Measurements from ENCODE around the gene CDIPT. TPM values are rescaled to one million over a fixed set of nuclear protein-coding genes. Genes with fewer than 3 reads are reported as not detected.

The CDIPT gene
- total and polyA plus RNA-seq, 2 of the 13 experiments (the other 11 are each of a cell fraction or from before 2014, with no cell fraction given) = 54.9 to 97.5 TPM

DNA sequence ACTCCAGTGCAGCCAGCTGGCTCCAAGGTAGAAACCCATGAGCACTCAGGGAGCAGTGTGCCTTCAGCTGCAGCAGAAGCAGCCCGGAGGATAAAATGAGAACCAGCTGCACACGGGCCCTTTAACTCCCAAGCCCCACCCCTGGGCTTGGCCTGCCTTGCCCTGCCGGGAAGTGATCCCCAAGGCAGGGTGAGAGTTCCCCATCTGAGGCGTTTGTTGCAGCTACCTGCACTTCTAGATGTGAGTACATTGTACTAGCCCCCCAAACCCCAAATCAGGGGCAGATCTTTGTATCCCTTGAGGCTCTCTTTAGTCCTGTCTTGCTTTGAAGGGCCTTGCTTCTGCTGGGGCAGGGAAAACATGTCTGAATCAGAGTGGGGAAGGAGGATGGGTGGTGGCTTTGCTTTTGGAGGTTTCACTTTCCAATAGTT is 42.7 kb downstream of the CDIPT start, which contains the start of gene MVP (continued):
- TF ChIP-seq CBX1 (IDR thresholded peaks at IDR 0.05; ENCODE audit: low read depth) = no peak
- TF ChIP-seq, protein P1, sequence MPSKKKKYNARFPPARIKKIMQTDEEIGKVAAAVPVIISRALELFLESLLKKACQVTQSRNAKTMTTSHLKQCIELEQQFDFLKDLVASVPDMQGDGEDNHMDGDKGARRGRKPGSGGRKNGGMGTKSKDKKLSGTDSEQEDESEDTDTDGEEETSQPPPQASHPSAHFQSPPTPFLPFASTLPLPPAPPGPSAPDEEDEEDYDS (CRISPR knock-in tag; IDR thresholded peaks at IDR 0.05) = peak; percentile 65
- TF ChIP-seq HMG20A (CRISPR knock-in tag; IDR thresholded peaks at IDR 0.05; ENCODE audit: borderline replicate concordance) = no peak
- no peak for TF ChIP-seq ZBTB1 (CRISPR knock-in tag; IDR thresholded peaks at IDR 0.05; ENCODE audit: borderline replicate concordance)
- TF ChIP-seq, protein P2, sequence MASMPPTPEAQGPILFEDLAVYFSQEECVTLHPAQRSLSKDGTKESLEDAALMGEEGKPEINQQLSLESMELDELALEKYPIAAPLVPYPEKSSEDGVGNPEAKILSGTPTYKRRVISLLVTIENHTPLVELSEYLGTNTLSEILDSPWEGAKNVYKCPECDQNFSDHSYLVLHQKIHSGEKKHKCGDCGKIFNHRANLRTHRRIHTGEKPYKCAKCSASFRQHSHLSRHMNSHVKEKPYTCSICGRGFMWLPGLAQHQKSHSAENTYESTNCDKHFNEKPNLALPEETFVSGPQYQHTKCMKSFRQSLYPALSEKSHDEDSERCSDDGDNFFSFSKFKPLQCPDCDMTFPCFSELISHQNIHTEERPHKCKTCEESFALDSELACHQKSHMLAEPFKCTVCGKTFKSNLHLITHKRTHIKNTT (CRISPR knock-in tag; IDR thresholded peaks at IDR 0.05) = no peak
- no peak for TF ChIP-seq ZNF430 (CRISPR knock-in tag; IDR thresholded peaks at IDR 0.05)
- peak; percentile 51; the same call in 1 of the 2 replicates for TF ChIP-seq HIVEP1 (CRISPR knock-in tag; IDR thresholded peaks at IDR 0.05)
- TF ChIP-seq ERF (CRISPR knock-in tag; IDR thresholded peaks at IDR 0.05) = no peak
- no peak for TF ChIP-seq FOXA1 (IDR thresholded peaks at IDR 0.05)
- TF ChIP-seq FOXA1 (CRISPR knock-in tag; IDR thresholded peaks at IDR 0.05) = no peak
- TF ChIP-seq REXO4 (CRISPR knock-in tag; IDR thresholded peaks at IDR 0.05; ENCODE audit: borderline replicate concordance) = no peak
- 0 out of 2 replicates have a peak, but pooled peaks have one; percentile 58 for TF ChIP-seq ZNF510 (CRISPR knock-in tag; IDR thresholded peaks at IDR 0.05; ENCODE audit: low read depth)
- TF ChIP-seq ZMYM4 (CRISPR knock-in tag; IDR thresholded peaks at IDR 0.05) = no peak
- TF ChIP-seq NFIB (CRISPR knock-in tag; IDR thresholded peaks at IDR 0.05; ENCODE audit: borderline replicate concordance) = no peak
- TF ChIP-seq ZKSCAN1 (IDR thresholded peaks at IDR 0.05; ENCODE audit: low read length) = no peak
- no peak for TF ChIP-seq ZNF281 (CRISPR knock-in tag; IDR thresholded peaks at IDR 0.05; ENCODE audit: borderline replicate concordance)
- no peak for TF ChIP-seq MTA1 (CRISPR knock-in tag; IDR thresholded peaks at IDR 0.05; ENCODE audit: borderline replicate concordance)
- TF ChIP-seq, protein P3, sequence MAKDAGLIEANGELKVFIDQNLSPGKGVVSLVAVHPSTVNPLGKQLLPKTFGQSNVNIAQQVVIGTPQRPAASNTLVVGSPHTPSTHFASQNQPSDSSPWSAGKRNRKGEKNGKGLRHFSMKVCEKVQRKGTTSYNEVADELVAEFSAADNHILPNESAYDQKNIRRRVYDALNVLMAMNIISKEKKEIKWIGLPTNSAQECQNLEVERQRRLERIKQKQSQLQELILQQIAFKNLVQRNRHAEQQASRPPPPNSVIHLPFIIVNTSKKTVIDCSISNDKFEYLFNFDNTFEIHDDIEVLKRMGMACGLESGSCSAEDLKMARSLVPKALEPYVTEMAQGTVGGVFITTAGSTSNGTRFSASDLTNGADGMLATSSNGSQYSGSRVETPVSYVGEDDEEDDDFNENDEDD (CRISPR knock-in tag; IDR thresholded peaks at IDR 0.05; ENCODE audit: borderline replicate concordance) = no peak
- TF ChIP-seq POLR2AphosphoS2 (IDR thresholded peaks at IDR 0.05; ENCODE audit: low read depth, low read length) = no peak
- TF ChIP-seq ZSCAN21 (CRISPR knock-in tag; IDR thresholded peaks at IDR 0.05; ENCODE audit: borderline replicate concordance) = no peak
- TF ChIP-seq NFIC (IDR thresholded peaks at IDR 0.05; ENCODE audit: low read length) = no peak
- TF ChIP-seq KAT8 (CRISPR knock-in tag; IDR thresholded peaks at IDR 0.05) = no peak
- TF ChIP-seq, protein P4, sequence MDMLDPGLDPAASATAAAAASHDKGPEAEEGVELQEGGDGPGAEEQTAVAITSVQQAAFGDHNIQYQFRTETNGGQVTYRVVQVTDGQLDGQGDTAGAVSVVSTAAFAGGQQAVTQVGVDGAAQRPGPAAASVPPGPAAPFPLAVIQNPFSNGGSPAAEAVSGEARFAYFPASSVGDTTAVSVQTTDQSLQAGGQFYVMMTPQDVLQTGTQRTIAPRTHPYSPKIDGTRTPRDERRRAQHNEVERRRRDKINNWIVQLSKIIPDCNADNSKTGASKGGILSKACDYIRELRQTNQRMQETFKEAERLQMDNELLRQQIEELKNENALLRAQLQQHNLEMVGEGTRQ (IDR thresholded peaks at IDR 0.05; ENCODE audit: low read depth, low read length) = no peak
- TF ChIP-seq, protein P4 (CRISPR knock-in tag; IDR thresholded peaks at IDR 0.05; ENCODE audit: borderline replicate concordance) = no peak
- no peak for TF ChIP-seq MAFK (conservative IDR thresholded peaks at IDR 0.05 in 1 of 2, IDR thresholded peaks at IDR 0.05 in 1 of 2; ENCODE audit: low read length in 2 of 2)
- no peak for TF ChIP-seq ZSCAN20 (CRISPR knock-in tag; IDR thresholded peaks at IDR 0.05; ENCODE audit: borderline replicate concordance)
